WTC11 (cell line): ENCODE measurements around the gene BCL2A1.

Source experiments
- CREB1 ChIP-seq: sonication (generic); formaldehyde crosslinking; IDR thresholded peaks from 2 replicates; pipeline ENCODE4 v1.8.0; 2023; ENCODE audit warnings: mild to moderate bottlenecking, missing genetic modification reagents
- CTCF ChIP-seq: fragments of 200-600 bp; IDR thresholded peaks from 2 replicates; pipeline ENCODE4 v1.8.0; 2022; ENCODE audit warnings: antibody characterized with exemption
- JUN ChIP-seq: sonication (generic); formaldehyde crosslinking; IDR thresholded peaks from 2 replicates; pipeline ENCODE4 v1.8.0; 2023; ENCODE audit warnings: mild to moderate bottlenecking, missing genetic modification reagents
- MAX ChIP-seq: sonication (generic); formaldehyde crosslinking; IDR thresholded peaks from 2 replicates; pipeline ENCODE4 v1.8.0; 2022; ENCODE audit warnings: mild to moderate bottlenecking, missing genetic modification reagents
- NR3C1 ChIP-seq: sonication (generic); formaldehyde crosslinking; conservative IDR thresholded peaks from 2 replicates; pipeline ENCODE4 v1.8.1; 2023; ENCODE audit warnings: low read depth, mild to moderate bottlenecking, missing genetic modification reagents

GRCh38 chr15:80010131-80010673 lies 39.2 kb upstream of the BCL2A1 start:
- TF ChIP-seq CTCF (no peak), NR3C1 (CRISPR knock-in tag) (no peak), MAX (CRISPR knock-in tag) (no peak), JUN (CRISPR knock-in tag) (no peak), CREB1 (CRISPR knock-in tag) (no peak)
